ENCODE results near the gene ARHGAP26. TPM values are rescaled to one million over a fixed set of nuclear protein-coding genes. Genes with fewer than 3 reads are reported as not detected.

The ARHGAP26 gene
- total RNA-seq, 1 donor from 2014 or later, result 17.1 TPM

GRCh38 chr5:143222287-143223231 lies 452.4 kb downstream of the ARHGAP26 start:
- Histone ChIP-seq H3K4me3 (ENCODE audit: low read depth, low read length) (no peak overlapping the region), H3K27me3 (ENCODE audit: control insufficient read depth, insufficient read depth, low read length) (no peaks in the 10 kb centered on the region), H3K36me3 (ENCODE audit: control insufficient read depth, insufficient read depth, low read length) (no peaks in the 10 kb centered on the region)
- DNase-seq (ENCODE audit: low read depth) (no peak), FAIRE-seq (no peak)
- TF ChIP-seq CTCF (IDR thresholded peaks at IDR 0.05; ENCODE audit: insufficient read depth, low read length, severe bottlenecking), result no peak

GRCh38 chr5:143224672-143225071 lies 454.5 kb downstream of the ARHGAP26 start:
- FAIRE-seq, result no peak
- Histone ChIP-seq H3K4me3 (ENCODE audit: low read depth, low read length) (no peak overlapping the region), H3K27me3 (ENCODE audit: control insufficient read depth, insufficient read depth, low read length) (no peaks in the 10 kb centered on the region), H3K36me3 (ENCODE audit: control insufficient read depth, insufficient read depth, low read length) (no peaks in the 10 kb centered on the region)
- TF ChIP-seq CTCF (IDR thresholded peaks at IDR 0.05; ENCODE audit: insufficient read depth, low read length, severe bottlenecking), result no peak
- DNase-seq (ENCODE audit: low read depth), result no peak

- Histone ChIP-seq H3K36me3 (ENCODE audit: control insufficient read depth, insufficient read depth, low read length) (no peaks in the 10 kb centered on the region), H3K4me3 (ENCODE audit: low read depth, low read length) (no peak overlapping the region), H3K27me3 (ENCODE audit: control insufficient read depth, insufficient read depth, low read length) (no peaks in the 10 kb centered on the region)
- no peak for DNase-seq (ENCODE audit: low read depth)
- no peak for FAIRE-seq
- no peak for TF ChIP-seq CTCF (IDR thresholded peaks at IDR 0.05; ENCODE audit: insufficient read depth, low read length, severe bottlenecking)
Measured at GRCh38 chr5:143225511-143225910, 455.3 kb downstream of the ARHGAP26 start.

- Histone ChIP-seq H3K27me3 (ENCODE audit: control insufficient read depth, insufficient read depth, low read length) (no peaks in the 10 kb centered on the region), H3K4me3 (ENCODE audit: low read depth, low read length) (no peak overlapping the region), H3K36me3 (ENCODE audit: control insufficient read depth, insufficient read depth, low read length) (no peaks in the 10 kb centered on the region)
- TF ChIP-seq CTCF (IDR thresholded peaks at IDR 0.05; ENCODE audit: insufficient read depth, low read length, severe bottlenecking), result no peak
- DNase-seq (ENCODE audit: low read depth) (no peak), FAIRE-seq (no peak)
Measured at GRCh38 chr5:143226361-143226760, 456.2 kb downstream of the ARHGAP26 start.

- no peak for FAIRE-seq
Measured at GRCh38 chr5:143226872-143227271, 456.7 kb downstream of the ARHGAP26 start.

More at GRCh38 chr5:143226872-143227271, 456.7 kb downstream of the ARHGAP26 start:
- no peak for TF ChIP-seq CTCF (IDR thresholded peaks at IDR 0.05; ENCODE audit: insufficient read depth, low read length, severe bottlenecking)
- Histone ChIP-seq H3K4me3 (ENCODE audit: low read depth, low read length) (no peak overlapping the region), H3K27me3 (ENCODE audit: control insufficient read depth, insufficient read depth, low read length) (no peaks in the 10 kb centered on the region), H3K36me3 (ENCODE audit: control insufficient read depth, insufficient read depth, low read length) (no peaks in the 10 kb centered on the region)
- no peak for DNase-seq (ENCODE audit: low read depth)

Measured in bronchial epithelial cell (primary cell).